HG02642 (cell line): ENCODE results near the gene FTO.
"Not testable (repeated sequence)": the region's sequence is repeated elsewhere in the genome, so short reads cannot be mapped to it uniquely, and the experiment has no call there.

Experiments
- ATAC-seq: cut with Tn5 transposase; IDR thresholded peaks from one replicate; pipeline ENCODE4 v1.9.1; 2021; ENCODE audit warnings: mild to moderate bottlenecking; ENCODE audit not compliant: unreplicated experiment, poor library complexity

The FTO gene

GRCh38 chr16:53848950-53849349 lies 145.0 kb downstream of the FTO start:
- ATAC-seq, result no peak

DNA sequence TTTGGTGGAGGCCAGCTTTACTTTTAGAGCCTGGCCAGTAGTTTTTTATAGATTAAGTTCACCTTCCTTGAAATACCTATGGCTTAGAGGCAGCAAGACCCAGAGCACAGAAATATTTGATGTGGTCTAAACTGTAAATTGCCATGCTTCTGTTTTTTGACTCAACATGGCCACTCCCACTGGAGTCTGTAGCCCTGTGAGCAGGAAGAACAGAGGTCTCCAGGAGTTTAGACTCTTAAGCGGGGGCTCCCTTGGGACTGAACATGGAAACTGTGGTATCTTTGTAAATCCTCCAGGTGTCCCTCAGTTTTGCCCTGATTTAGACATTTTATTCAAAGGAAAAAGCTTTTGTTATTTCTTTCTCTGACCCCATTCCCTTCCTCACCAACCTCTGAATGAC lies 145.6 kb downstream of the FTO start:
- ATAC-seq, result no peak

DNA sequence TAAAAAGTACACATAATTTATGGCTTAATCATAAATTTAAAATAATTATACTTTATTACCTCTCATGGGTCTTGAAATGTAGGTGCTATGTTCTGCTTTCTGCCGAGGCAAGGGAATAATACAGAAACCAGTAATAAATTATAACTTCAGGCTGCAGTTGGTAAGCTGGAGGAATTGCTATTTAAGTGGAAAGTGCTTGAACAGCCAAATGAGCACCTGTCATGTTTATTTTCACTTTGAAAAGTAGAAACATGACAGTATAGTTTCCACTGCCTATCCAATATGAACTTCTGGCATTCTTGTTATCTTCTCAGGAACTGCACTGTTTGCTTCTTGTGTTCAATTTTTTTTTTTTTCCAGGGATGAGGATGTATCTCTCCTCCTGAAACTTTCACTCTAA lies 146.0 kb downstream of the FTO start:
- no peak for ATAC-seq

DNA sequence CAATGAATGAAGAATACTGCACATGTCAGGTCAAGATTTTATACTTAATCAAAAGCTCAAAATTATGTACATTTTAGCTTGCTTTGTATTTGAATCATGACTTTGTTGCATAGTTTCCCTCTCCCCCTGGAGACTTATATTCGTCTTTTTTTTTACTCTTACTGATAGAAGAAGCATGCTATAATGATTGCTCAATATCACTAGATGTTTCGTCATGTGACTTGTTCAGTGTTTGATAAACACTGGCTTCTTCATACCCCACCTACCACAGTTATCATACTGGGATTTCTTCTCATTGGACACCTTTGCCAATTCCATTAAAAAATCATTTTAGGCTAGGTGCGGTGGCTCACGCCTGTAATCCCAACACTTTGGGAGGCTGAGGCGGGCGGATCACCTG lies 148.7 kb downstream of the FTO start:
- ATAC-seq, result no peak

DNA sequence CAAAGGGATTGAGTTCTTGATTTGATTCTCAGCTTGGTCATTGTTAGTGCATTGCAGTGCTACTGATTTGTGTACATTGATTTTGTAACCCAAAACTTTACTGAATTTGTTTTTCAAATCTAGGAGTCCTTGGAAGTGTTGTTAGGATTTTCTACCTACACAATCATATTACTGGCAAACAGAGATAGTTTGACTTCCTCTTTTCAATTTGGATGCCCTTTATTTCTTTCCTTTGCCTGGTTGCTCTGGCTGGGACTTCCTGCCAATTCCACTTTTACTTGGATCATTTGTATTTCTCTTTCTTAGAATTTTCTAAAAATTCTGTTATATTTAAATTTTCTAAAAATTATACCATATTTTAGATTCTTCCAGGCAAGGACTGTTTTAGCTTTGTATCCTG lies 151.1 kb downstream of the FTO start:
- ATAC-seq, result no peak

DNA sequence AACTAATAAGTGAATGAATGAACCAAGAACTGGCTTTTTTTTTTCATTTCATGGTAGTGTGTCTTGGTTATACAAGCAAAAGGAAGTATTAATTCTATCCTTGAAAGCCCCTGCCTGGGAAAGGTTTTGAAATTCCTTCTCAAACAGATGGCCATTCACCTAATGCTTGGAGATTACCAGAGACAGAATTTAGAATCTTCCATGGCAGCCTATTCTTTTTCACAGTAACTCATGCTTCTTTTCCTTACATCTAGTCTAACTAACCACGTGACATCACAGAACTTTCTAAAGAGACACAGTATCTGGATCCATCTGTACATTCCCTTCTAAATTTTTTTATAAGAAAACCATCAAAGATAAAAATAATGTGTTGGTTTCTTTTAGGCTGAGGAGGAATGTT lies 151.6 kb downstream of the FTO start:
- no peak for ATAC-seq

DNA sequence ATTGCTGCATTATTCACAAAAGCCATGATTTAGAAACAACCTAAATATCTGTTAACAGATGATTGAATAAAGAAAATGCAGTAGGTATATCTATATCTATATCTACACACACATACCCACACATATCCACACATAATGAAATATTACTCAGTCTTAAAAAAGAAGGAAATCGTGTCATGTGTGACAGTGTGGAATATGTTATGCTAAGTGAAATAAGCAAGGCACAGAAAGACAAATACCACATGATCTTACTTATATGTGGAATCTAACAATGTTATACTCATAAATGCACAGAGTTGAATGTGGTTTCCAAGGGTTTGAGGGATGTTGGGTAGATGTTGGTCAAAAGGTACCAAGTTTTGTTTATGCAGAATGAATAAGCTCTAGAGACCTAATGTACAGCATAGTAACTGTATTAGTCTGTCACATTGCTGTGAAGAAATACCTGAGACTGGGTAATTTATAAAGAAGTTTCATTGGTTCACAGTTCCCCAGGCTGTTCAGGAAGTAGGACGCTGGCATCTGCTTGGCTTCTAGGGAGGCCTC lies 156.1 kb downstream of the FTO start:
- ATAC-seq, result no peak

GRCh38 chr16:53863861-53864260 lies 159.9 kb downstream of the FTO start:
- no peak for ATAC-seq

- ATAC-seq, result no peak
These were observed 161.0 kb downstream of the FTO start for GRCh38 chr16:53864819-53865493.

DNA sequence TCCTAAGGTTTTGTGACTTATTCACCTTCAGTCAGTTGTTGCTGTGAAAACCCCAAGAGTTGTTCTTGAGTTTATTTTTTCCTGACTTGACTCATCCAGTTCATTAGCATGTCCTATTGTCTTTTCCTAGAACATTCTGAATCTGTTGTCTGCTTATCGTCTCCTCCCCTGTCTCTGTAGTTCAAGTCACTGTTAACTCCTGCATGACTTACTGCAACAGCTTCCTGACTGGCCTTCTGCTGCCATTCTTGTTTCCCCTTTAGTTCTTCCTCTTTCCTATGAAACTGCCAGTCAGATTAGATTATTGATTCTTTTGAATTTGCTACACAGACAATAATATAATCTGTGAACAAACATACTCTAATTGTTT lies 161.5 kb downstream of the FTO start:
- ATAC-seq, result no peak

DNA sequence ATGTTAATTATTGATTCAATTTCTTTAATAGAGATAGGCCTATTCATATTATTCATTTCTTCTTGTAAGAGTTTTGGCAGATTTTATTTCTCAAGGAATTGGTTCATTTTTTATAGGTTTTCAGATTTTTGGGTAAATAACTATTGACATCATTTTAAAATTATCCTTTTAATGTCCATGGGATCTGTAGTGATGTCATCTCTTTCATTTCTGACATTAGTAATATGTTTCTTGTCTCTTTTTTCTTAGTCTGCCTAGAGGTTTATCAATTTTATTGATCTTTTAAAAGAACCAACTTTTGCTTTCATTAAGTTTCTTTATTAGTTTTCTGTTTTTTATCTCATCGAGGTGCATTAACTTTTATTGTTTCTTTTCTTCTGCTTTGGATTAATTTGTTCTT lies 162.6 kb downstream of the FTO start:
- ATAC-seq, result no peak

DNA sequence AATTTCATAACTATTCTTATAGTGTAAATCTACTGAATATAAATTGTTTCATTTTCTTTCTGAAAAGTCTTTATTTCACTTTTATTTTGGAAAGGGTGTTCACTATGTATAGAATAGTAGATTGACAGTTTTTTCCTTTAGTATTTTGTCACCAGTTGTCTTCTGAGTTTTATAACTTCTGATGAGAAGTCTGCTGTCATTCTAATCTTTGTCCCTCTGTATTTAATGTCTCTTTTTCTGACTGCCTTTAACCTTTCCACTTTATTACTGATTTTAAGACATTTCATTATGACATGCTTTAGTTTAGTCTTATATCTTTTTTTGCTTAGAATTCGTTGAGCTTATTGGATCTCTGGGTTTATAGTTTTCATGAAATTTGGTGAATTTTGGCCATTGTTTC lies 166.9 kb downstream of the FTO start:
- ATAC-seq, result no peak

DNA sequence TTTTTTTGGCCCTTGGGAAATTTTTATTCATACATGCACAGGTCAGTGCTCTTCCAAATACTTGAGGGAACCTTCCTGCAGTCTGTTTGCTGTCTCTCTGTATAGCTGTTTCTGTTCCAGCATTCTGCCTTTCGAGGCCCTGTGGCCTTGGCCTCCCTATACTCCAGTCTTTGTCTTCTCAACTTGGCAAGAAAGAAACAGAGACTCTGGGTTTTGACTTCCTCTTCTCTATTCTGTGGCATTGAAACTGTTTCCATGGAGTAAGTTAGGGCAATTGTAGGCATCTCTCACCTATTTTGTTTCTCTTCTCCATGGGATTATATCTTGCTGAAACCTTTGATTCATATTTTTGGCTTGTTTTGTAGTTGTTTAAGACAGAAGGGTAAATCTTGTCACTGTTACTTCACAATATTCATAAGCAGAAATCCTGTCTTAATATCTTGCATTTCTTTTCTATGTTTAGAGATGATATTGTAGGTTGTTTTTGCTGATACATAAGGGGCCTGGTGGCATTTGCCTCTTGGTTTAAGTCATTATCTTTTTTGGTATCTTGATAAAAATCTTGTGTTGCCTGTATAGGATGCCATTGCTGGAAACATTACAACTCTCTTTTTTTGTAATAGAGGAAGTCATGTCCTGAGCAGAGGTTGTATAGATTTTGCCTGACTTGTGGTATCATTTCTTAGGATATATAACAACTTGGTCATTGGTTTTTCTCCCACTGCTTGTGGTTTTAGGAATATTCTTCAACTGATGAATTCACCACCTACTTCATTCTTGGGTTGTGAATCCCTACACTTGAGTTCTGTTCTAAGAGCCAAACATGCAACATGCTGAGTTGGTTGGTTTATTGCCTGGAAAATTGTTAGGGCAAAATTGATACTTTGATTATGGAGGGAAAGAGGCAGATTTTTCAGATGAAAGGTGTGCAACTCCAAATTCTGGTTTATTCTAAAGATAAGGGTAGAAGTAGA lies 168.6 kb downstream of the FTO start:
- ATAC-seq, result no peak

DNA sequence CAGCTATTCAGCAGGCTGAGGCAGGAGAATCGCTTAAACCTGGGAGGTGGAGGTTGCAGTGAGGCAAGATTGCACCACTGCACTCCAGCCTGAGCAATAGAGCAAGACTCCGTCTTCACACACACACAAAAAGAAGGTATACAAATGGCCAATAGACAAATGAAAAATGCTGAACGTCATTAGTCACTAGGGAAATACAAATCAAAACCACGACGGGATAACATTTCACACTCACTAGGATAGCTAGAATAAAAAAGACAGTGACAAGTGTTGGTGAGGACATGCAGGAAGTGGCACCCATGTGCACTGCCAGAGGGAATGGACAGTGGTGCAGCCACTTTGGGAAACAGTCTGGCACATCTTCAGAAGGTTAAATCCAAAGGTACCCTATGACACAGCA lies 172.9 kb downstream of the FTO start:
- ATAC-seq, result no peak

DNA sequence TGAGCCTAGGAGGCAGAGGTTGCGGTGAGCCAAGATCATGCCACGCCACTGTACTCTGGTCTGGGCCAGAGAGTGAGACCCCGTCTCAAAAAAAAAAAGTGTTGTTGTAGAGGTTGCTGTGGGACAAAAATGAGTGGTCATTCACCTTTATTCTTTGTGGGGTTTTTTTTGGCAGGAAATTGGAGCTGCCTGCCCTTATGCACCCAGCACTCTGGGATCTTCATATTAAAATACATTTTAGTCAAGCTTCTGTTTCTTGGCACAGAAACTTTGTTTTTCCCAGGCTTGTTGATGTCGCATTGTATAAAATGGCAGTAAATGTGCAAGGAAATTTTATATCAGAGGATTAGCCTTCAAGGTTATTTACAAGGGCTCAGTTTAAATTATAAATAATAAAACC lies 174.3 kb downstream of the FTO start:
- ATAC-seq, result no peak

- ATAC-seq, result no peak
These were observed 177.4 kb downstream of the FTO start for GRCh38 chr16:53881371-53881770.

DNA sequence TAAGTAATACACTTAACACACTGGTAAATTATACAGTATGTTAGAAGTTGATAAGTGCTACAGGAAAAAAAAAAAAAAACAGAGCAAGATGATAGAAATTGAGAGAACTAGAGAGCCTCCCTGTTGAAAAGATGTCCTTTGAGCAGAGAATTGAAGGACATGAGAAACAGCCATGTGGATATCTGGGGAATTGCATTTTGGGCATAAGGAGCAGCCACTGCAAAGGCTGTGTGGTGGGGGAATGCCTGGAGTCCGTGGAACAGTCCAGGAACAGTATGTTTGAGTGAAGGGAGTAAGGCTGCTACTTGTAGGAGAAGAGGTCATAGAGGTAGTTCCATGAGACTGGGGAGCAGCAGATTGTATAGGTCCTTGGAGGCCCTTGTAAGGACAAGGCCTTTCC lies 178.4 kb downstream of the FTO start:
- ATAC-seq, result no peak

- ATAC-seq, result no peak
These were observed 180.8 kb downstream of the FTO start for GRCh38 chr16:53884748-53885147.

DNA sequence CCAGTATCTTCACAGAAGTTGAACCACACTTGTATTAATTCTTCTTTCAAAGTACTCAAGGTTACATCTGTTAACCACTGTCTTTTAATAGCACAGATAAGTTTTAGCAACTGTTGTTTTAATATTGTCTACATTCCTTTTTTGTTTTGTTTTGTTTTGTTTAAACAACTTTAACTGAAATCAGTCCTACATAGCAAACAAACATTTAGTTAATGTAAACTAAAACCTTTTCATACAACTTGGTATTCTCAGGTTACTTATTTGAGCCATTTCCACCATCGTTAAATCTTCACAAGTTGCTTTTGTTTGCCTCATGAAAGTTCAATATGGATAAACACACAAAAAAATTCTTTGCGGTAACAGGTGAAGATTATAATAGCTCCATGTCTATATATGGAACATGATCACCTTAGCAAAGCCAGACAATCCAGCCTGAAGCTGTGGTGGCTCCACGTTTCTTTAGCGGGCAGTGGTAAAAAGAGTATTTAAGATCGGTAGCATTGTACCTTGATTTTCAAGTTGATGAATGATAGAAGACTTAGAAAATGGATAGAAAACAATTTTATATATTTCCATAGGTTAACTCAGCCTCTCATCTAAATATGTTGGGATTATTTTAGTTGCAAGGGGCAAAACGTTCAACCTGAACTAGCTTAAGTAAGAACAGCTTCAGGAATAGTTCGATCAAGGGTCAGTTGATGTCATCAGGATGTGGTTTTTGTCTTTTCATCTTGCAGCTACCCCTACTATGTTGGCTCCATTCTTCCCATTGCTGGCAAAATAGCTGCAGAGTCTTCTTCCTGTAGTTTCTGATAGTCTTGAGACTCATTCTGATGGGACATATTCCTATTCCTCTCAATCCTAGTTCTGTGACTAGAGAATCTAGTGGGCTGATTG lies 182.8 kb downstream of the FTO start:
- no peak for ATAC-seq

- no peak for ATAC-seq
These were observed 184.3 kb downstream of the FTO start for GRCh38 chr16:53888222-53888621.

DNA sequence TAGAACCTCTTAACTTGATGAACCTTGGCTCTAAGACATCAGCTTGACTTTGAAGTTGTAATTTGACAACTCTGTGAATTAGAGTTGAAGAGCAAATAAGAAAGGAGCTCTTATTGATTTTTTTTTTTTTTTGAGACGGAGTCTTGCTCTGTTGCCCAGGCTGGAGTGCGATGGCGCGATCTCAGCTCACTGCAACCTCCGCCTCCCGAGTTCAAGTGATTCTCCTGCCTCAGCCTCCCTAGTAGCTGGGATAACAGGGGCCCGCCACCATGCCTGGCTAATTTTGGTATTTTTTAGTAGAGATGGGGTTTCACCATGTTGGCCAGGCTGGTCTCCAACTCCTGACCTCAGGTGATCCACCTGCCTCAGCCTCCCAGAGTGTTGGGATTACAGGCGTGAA lies 186.9 kb downstream of the FTO start:
- not testable (repeated sequence) for ATAC-seq
